HepG2 (cell line): ENCODE data around the gene HEPHL1.

Source experiments
- EP300 ChIP-seq, 3 experiments: sonication (generic) in 1 of 3; formaldehyde crosslinking in 1 of 3; IDR thresholded peaks; 2 replicates each; pipeline versions ENCODE4 v1.5.1 to v1.6.1; 2011 to 2020; ENCODE audit warnings: low read depth in 2 of 3, low read length in 2 of 3, borderline replicate concordance in 1 of 3, improper control_type of control experiment in 1 of 3, mild to moderate bottlenecking in 1 of 3, missing genetic modification reagents in 1 of 3, moderate library complexity in 1 of 3
- EZH2 ChIP-seq: conservative IDR thresholded peaks from 2 replicates; pipeline ENCODE4 v1.6.1; 2012; ENCODE audit warnings: mild to moderate bottlenecking, low read depth, low read length, moderate library complexity
- FOSL1 ChIP-seq: sonication (generic); formaldehyde crosslinking; IDR thresholded peaks from 2 replicates; pipeline ENCODE4 v1.9.0; 2021; ENCODE audit warnings: missing genetic modification reagents, borderline replicate concordance
- FOXM1 ChIP-seq: sonication (generic); formaldehyde crosslinking; IDR thresholded peaks from 2 replicates; pipeline ENCODE4 v1.5.0; 2020; ENCODE audit warnings: missing genetic modification reagents
- GABPB1 ChIP-seq: IDR thresholded peaks from 2 replicates; pipeline ENCODE4 v1.6.1; 2016; ENCODE audit warnings: mild to moderate bottlenecking, missing genetic modification reagents, moderate library complexity, missing compliant biosample characterization
- MBD4 ChIP-seq: IDR thresholded peaks from 2 replicates; pipeline ENCODE4 v1.6.1; 2012; ENCODE audit warnings: low read length, inconsistent platforms, borderline replicate concordance
- POLR2AphosphoS2 ChIP-seq: IDR thresholded peaks from 2 replicates; pipeline ENCODE4 v1.6.1; 2011; ENCODE audit warnings: low read depth, low read length, improper control_type of control experiment
- RAD21 ChIP-seq: fragments of 450-650 bp; formaldehyde crosslinking; IDR thresholded peaks from 2 replicates; pipeline ENCODE4 v1.5.0; 2020; ENCODE audit warnings: mild to moderate bottlenecking

DNA sequence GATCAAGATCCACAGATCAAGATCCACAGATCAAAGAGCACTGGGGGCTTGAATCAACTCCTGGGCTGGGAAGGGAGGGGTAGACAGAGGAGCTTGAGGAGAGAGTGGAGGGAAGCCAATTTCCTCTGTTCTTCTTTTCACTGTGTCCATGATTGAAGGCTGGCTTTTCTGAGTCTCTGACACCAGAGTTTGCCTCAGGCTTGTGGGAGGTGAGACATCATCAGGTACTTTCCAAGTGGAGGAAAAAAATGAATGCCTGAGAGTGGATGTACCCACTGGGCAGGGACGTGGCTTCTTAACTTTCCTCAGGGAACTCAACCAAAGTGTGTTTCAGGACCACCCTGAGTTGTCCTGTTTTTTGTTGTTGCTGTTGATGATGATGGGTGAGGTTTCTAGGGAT, 11.0 kb upstream of the HEPHL1 start:
- TF ChIP-seq FOXM1 (CRISPR knock-in tag) (no peak), EZH2 (no peak), MBD4 (no peak), POLR2AphosphoS2 (no peak), GABPB1 (CRISPR knock-in tag) (no peak), EP300 (IDR thresholded peaks at IDR 0.05; ENCODE audit: low read depth in 2 of 2, low read length in 2 of 2) (no peak), EP300 (CRISPR knock-in tag; IDR thresholded peaks at IDR 0.05; ENCODE audit: borderline replicate concordance) (no peak), FOSL1 (no peak), RAD21 (no peak)
